Measurements from ENCODE around the gene CYP4F3.

GRCh38 chr19:15651791-15652190 is 11.1 kb downstream of the CYP4F3 start:
- no peak for TF ChIP-seq ISL1 (CRISPR knock-in tag; IDR thresholded peaks at IDR 0.05)
- TF ChIP-seq ZC3H10 (CRISPR knock-in tag; IDR thresholded peaks at IDR 0.05): no peak
- TF ChIP-seq RARB (CRISPR knock-in tag; IDR thresholded peaks at IDR 0.05): no peak
- TF ChIP-seq, protein P1, sequence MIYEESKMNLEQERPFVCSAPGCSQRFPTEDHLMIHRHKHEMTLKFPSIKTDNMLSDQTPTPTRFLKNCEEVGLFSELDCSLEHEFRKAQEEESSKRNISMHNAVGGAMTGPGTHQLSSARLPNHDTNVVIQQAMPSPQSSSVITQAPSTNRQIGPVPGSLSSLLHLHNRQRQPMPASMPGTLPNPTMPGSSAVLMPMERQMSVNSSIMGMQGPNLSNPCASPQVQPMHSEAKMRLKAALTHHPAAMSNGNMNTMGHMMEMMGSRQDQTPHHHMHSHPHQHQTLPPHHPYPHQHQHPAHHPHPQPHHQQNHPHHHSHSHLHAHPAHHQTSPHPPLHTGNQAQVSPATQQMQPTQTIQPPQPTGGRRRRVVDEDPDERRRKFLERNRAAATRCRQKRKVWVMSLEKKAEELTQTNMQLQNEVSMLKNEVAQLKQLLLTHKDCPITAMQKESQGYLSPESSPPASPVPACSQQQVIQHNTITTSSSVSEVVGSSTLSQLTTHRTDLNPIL (CRISPR knock-in tag; IDR thresholded peaks at IDR 0.05; ENCODE audit: low read depth): no peak
- no peak for TF ChIP-seq ZNF70 (CRISPR knock-in tag; IDR thresholded peaks at IDR 0.05)
- no peak for TF ChIP-seq CSDC2 (CRISPR knock-in tag; IDR thresholded peaks at IDR 0.05)
- no peak for TF ChIP-seq ZFP3 (CRISPR knock-in tag; IDR thresholded peaks at IDR 0.05)
- no peak for TF ChIP-seq PPARA (CRISPR knock-in tag; IDR thresholded peaks at IDR 0.05; ENCODE audit: borderline replicate concordance)

All from SK-N-SH treated with all-trans-retinoic acid at 6 μM for 48 hours (cell line).